GM12801 (cell line): Measurements from ENCODE around the gene C2CD4D.

Experiments
- CTCF ChIP-seq: IDR thresholded peaks from one replicate; pipeline ENCODE4 v1.5.1; 2011; ENCODE audit warnings: control low read depth; ENCODE audit not compliant: insufficient read length; ENCODE audit errors: extremely low read depth

Gene C2CD4D

GRCh38 chr1:151805066-151805820 lies 34.4 kb downstream of the C2CD4D start, which contains the start of gene LINGO4:
TSS of gene LINGO4 (minus strand) at chr1:151805419. CDS start at chr1:151802704, 2,715 bp downstream.
- no peak for TF ChIP-seq CTCF

- no peak for TF ChIP-seq CTCF
These were observed 35.7 kb downstream of the C2CD4D start for GRCh38 chr1:151803915-151804314.

GRCh38 chr1:151803164-151803563 lies 36.5 kb downstream of the C2CD4D start:
- no peak for TF ChIP-seq CTCF

- TF ChIP-seq CTCF: no peak
These were observed 37.2 kb downstream of the C2CD4D start for GRCh38 chr1:151802372-151802771.

- TF ChIP-seq CTCF: no peak
These were observed 37.8 kb downstream of the C2CD4D start for GRCh38 chr1:151801846-151802245.

- no peak for TF ChIP-seq CTCF
These were observed 38.3 kb downstream of the C2CD4D start for GRCh38 chr1:151801310-151801820.

GRCh38 chr1:151800830-151801229 lies 38.8 kb downstream of the C2CD4D start:
- TF ChIP-seq CTCF: no peak
